Stimulated activated CD4-positive, alpha-beta T cell treated with anti-CD3 and anti-CD28 coated beads, Interleukin-15, amount 100 ng/mL, for 24 hours (primary cell): ENCODE measurements around the gene VASH2.

Source experiments
- DNase-seq: peaks from one replicate; pipeline ENCODE4 v3.0.0-alpha.2; 2020

Gene VASH2

GRCh38 chr1:212933815-212934471, 16.4 kb upstream of the VASH2 start:
- DNase-seq: no peak

DNA sequence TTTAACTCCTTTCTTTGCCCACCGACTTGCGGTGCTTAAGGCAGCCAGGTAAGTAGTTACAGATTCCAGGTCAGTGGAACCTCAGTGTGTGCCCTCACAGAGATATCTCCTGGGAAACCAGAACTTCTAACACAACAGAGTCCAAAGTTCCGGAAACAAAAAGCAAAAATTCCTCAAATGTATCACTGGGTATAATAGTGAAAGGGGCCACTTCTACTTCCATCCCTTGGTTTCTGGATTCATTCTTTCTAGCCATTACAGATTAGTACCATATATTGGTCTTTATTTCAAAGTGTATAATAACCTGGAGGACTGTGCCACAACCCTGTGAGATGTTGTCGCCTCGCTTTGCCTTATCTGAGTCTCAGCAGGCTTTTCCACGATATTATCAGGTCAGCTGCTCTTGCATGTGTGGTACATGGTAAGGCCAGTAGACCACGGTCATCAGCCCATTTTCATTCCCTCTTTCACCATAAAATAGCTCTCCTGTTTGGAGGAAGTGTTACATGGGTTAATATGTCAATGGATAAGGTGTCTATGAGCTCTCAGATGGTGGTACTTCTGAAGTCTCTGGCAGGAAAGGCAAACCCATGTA, 14.9 kb upstream of the VASH2 start:
- DNase-seq: no peak

- no peak for DNase-seq
Observed at GRCh38 chr1:212937034-212937433, 13.3 kb upstream of the VASH2 start.

DNA sequence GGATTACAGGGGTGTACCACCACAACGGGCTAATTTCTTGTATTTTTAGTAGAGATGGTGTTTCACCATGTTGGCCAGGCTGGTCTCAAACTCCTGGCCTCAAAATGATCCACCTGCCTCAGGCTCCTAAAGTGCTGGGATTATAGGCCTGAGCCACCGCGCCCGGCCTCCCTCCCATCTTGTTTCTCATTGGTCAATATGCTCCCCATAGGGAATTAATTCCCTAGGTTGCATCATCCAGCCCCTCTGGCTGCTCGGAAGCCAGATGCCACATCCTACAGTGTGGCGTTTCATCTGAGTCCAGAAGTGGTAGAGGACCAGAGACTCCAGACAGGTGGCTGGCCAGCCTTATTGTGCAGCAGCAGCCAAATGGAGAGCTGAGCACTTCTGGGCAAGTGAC, 11.5 kb upstream of the VASH2 start:
- no peak for DNase-seq

- DNase-seq: no peak
Observed at GRCh38 chr1:212941452-212941851, 8.9 kb upstream of the VASH2 start.

GRCh38 chr1:212942679-212943392, 7.5 kb upstream of the VASH2 start:
- DNase-seq: no peak

- DNase-seq: no peak
Observed at GRCh38 chr1:212943393-212943710, 7.0 kb upstream of the VASH2 start.

DNA sequence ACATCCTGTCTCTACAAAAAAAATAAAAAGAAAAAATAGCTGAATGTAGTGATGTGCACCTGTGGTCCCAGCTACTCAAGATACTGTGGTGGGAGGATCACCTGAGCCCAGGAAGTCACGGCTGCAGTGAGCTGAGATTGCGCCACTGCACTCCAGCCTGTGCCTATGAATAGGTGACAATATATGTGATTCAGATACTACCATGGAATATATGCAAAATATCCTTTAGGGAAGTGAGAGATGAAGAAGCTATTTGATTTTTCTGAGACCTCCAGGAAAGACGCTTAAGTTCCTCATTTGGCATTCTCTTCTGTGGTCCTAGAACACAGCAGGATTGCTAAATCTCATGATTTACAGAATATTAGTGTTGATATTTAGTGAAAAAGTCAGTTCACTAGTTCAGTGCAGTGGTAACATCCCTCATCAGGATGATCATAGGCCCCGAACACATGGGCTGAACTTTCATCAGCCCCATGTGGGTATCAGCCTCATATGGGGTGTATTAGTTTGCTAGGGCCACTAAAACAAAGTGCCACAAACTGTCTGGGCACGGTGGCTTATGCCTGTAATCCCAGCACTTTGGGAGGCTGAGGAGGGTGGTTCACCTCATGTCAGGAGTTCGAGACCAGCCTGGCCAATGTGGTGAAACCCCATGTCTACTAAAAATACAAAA, 6.0 kb upstream of the VASH2 start:
- DNase-seq: no peak

GRCh38 chr1:212945056-212945455, 5.3 kb upstream of the VASH2 start:
- no peak for DNase-seq

GRCh38 chr1:212945463-212946160, 4.7 kb upstream of the VASH2 start:
- no peak for DNase-seq

DNA sequence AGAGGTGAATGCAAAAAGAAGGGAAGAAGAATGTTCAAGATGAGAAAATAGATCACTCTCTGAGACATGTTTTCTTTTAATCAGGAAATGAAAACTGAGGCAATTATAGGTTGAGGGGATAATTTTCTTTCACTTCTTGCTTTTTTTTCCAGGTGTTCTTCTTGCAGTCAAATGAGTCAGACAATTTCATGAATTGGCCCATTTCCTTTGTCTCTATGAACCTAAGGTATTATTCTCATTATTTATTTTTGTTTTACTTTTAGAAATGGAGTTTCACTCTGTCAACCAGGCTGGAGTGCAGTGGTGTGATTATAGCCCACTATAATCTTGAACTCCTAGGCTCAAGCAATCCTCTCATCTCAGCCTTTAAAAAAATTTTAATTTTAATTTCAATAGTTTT, 3.5 kb upstream of the VASH2 start:
- DNase-seq: no peak

- no peak for DNase-seq
Observed at GRCh38 chr1:212949771-212950170, 570 bp upstream of the VASH2 start.

GRCh38 chr1:212951126-212951946, 995 bp downstream of the VASH2 start:
- peak; percentile 8 for DNase-seq

DNA sequence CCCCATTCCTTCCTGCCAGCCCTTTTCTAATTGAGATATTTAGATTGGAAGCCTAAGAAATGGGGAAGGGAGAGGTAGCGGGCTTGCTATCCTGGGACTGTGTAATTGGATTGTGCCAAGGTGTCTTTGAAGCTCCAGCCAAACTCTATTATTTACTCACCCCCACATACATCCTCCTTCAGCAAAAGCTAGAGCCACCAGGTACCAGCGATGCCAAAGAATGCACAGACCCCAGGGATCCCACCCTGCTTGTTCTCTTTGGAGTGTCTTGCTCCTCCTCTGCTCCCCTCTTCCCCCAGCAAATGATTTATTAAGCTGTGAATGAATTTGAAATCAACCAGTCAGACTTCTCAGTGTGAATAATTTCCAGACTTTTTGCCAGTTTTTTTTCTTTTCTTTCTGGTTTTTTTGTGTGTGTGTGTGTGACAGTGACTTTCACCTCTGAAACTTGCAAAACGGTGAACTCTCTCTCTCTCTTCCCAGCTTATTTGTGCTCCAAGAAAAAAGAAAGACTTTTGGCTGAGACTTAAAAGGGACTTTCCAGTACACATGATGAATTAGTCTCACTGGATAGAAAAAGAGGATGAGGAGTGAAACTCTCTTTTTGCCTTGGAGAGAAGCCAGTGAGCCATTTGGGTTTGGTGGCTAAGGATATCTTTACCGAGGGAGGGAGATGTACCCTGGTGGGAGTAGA, 1.8 kb downstream of the VASH2 start:
- DNase-seq: no peak

- no peak for DNase-seq
Observed at GRCh38 chr1:212952641-212952976, 2.3 kb downstream of the VASH2 start.

DNA sequence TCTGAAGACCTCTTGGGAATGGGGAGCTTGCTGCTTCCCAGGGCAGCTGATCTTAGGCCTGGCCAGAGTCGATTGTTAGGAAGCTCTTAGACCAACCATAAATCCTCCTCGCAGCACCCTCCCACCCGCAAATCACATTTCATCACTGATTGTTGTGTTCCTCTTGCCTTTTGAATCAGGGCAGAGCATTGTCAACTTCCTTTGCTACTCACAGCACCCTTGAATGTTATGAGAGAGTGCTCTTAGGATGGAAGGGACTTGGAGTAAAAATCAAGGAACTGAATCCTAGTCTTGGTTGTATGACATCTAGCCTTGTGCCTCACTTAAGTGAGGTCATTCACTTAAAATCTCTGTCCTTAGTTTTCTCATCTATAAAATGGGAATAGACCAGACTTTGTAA, 3.0 kb downstream of the VASH2 start:
- DNase-seq: no peak

DNA sequence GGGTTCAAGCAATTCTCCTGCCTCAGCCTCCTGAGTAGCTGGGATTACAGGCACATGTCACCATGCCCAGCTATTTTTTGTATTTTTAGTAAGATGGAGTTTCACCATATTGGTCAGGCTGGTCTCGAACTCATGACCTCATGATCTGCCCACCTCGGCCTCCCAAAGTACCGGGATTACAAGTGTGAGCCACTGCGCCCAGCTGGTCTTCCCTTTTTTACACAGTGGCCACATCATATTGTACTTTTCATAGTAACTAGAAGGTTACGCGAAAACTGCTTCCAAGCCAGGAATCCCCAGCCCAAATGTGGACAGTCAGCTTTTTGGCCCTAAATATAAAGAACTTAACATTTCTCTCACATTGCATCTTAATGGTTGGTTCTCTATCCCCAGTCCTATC, 4.2 kb downstream of the VASH2 start:
- DNase-seq: no peak

GRCh38 chr1:212955098-212955497, 4.8 kb downstream of the VASH2 start:
- no peak for DNase-seq

GRCh38 chr1:212955961-212956620, 5.8 kb downstream of the VASH2 start:
- DNase-seq: no peak

DNA sequence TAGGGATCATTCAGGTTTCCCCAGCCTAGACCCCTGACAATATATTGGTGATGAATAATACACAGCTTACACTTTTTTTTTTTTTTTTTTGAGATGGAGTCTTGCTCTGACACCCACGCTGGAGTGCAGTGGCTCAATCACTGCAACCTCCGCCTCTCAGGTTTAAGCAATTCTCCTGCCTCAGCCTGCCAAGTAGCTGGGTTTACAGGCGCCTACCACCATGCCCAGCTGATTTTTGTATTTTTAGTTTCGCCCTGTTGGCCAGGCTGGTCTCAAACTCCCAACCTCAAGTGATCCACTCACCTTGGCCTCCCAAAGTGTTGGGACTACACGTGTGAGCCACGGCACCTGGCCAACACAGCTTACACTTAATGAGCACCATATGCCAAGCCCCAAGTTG, 7.2 kb downstream of the VASH2 start:
- DNase-seq: no peak

- DNase-seq: no peak
Observed at GRCh38 chr1:212958175-212958574, 7.8 kb downstream of the VASH2 start.
